ENCODE results near the gene C9orf85. TPM values are rescaled to one million over a fixed set of nuclear protein-coding genes. Genes with fewer than 3 reads are reported as not detected.
A peak's percentile ranks its signal among the peaks of the same experiment; 100 is the strongest.

Gene C9orf85
- total and polyA plus RNA-seq, 2 of the 4 experiments (the other 2 are of a cell fraction): 4.3 to 8.4 TPM

- Histone ChIP-seq H3K4me3 (ENCODE audit: insufficient read depth, low read depth, low read length) (no peak overlapping the region), H3K27ac (ENCODE audit: insufficient read depth, low read length) (no peak overlapping the region), H3K4me2 (ENCODE audit: low read depth, low read length) (no peak overlapping the region), H3K14ac (replicated peaks; ENCODE audit: low read depth, low read length) (no peak overlapping the region), H3K9me1 (ENCODE audit: insufficient read depth, low read length) (no peaks in the 10 kb centered on the region), H2AFZ (replicated peaks; ENCODE audit: low read length, poor library complexity) (no peak overlapping the region), H3K9ac (ENCODE audit: low read depth, low read length) (no peak overlapping the region), H3K36me3 (ENCODE audit: control insufficient read depth, insufficient read depth, low read length) (no peaks in the 10 kb centered on the region), H3K9me3 (ENCODE audit: control insufficient read depth, insufficient read depth, low read length) (no peaks in the 10 kb centered on the region), H2BK20ac (ENCODE audit: low read depth, low read length) (no peak overlapping the region), H3K4ac (ENCODE audit: low read depth, low read length) (no peak overlapping the region), H4K8ac (ENCODE audit: low read depth in 2 of 2, low read length in 2 of 2) (no peak overlapping the region), H3K56ac (ENCODE audit: extremely low read depth, insufficient read depth, low read length) (no peak overlapping the region), H3K18ac (ENCODE audit: low read depth, low read length) (no peak overlapping the region), H2BK120ac (ENCODE audit: low read depth, low read length) (no peak overlapping the region), H3K4me1 (ENCODE audit: control insufficient read depth, insufficient read depth, low read length) (no peaks in the 10 kb centered on the region), H3K23ac (ENCODE audit: low read depth, low read length) (no peak overlapping the region), H3K27me3 (ENCODE audit: control insufficient read depth, insufficient read depth, low read length) (no peaks in the 10 kb centered on the region), H4K91ac (ENCODE audit: insufficient read depth, low read depth, low read length) (no peak overlapping the region), H2AK9ac (replicated peaks; ENCODE audit: low read depth, low read length, poor library complexity) (no peak overlapping the region), H2BK15ac (ENCODE audit: low read depth, low read length) (no peak overlapping the region), H4K5ac (ENCODE audit: low read depth, low read length) (no peak overlapping the region), H2BK5ac (ENCODE audit: low read depth, low read length, poor library complexity, severe bottlenecking) (no peak overlapping the region), H3K79me1 (ENCODE audit: low read depth in 1 of 2, low read length in 2 of 2) (no peaks in the 10 kb centered on the region), H2AK5ac (ENCODE audit: low read depth, low read length) (no peak overlapping the region), H4K20me1 (ENCODE audit: insufficient read depth, low read length) (no peaks in the 10 kb centered on the region)
- in situ Hi-C loops (cut with MboI; ENCODE audit: low sequenced_read_pairs): loop anchor here (10.0 kb wide), 1 partner anchor 418 kb away; no protein-coding TSS in a partner anchor
- ATAC-seq (ENCODE audit: low read depth) (peak; percentile 84), DNase-seq (peak; percentile 85)
- no TSS peak for BruUV-seq (replicated peaks)
- POLR2A ChIA-PET (ENCODE audit: unreplicated experiment): no interaction called here
- no CpG with 5 or more reads among the region's 3 CpGs for WGBS, 2 experiments (ENCODE audit: extremely low coverage in 2 of 2, insufficient read length in 1 of 2)
- CTCF ChIA-PET: interaction anchor here (2.8 kb wide), 1 partner anchor 215 kb away, joined by 35 read pairs; no protein-coding TSS in a partner anchor
- TF ChIP-seq SMC3 (IDR thresholded peaks at IDR 0.05; ENCODE audit: low read depth, low read length) (no peak), FOS (IDR thresholded peaks at IDR 0.05; ENCODE audit: low read depth, low read length) (peak; percentile 64), MAFK (IDR thresholded peaks at IDR 0.05; ENCODE audit: low read depth, low read length) (no peak)
- dilution Hi-C loops (cut with HindIII; ENCODE audit: low sequenced_read_pairs, unreplicated experiment): no loop called here
- intact Hi-C loops (cut with micrococcal nuclease): no loop called here
These were observed 111.4 kb downstream of the C9orf85 start for GRCh38 chr9:72022841-72023240.

Small RNA genes lying within 50 kb of the gene (microRNA-seq; reads per million reads assigned to microRNA genes)
- gene HSPB1P1 (ENCODE audit: insufficient read depth, insufficient read length) (not detected), gene RF00019 (ENCODE audit: insufficient read depth, insufficient read length) (not detected)

Small RNA genes lying within 50 kb of the gene (small RNA-seq; reads per million reads assigned to genes)
- 0 to 0.49 (median 0) reads per million in 5 experiments for gene HSPB1P1
- gene RF00019: 0 reads per million in 5 experiments

Other genes with a start within 250 kb of the C9orf85 start
- 58.6 and 65.2 TPM in 2 replicates for gene CEMIP2, start 143.1 kb upstream of the C9orf85 start, total RNA-seq (2012; rRNA removed)
- gene CEMIP2, start 143.1 kb upstream of the C9orf85 start, polyA plus RNA-seq (2012; rRNA removed): 67.4 and 71.2 TPM in 2 replicates
- gene ABHD17B, start 446 bp upstream of the C9orf85 start, total RNA-seq (2012; rRNA removed): 16.8 and 24.2 TPM in 2 replicates
- 5.3 and 7.5 TPM in 2 replicates for gene ABHD17B, start 446 bp upstream of the C9orf85 start, polyA plus RNA-seq (2012; rRNA removed)
- not detected in 2 replicates for gene C9orf57, start 149.0 kb downstream of the C9orf85 start, total RNA-seq (2012; rRNA removed)
- gene C9orf57, start 149.0 kb downstream of the C9orf85 start, polyA plus RNA-seq (2012; rRNA removed): not detected in 2 replicates
- not detected in 2 replicates for gene GDA, start 237.8 kb downstream of the C9orf85 start, total RNA-seq (2012; rRNA removed)
- not detected in 2 replicates for gene GDA, start 237.8 kb downstream of the C9orf85 start, polyA plus RNA-seq (2012; rRNA removed)